Type B pancreatic cell (in vitro differentiated cells): ENCODE data around the gene ST8SIA6. TPM values are rescaled to one million over a fixed set of nuclear protein-coding genes. Genes with fewer than 3 reads are reported as not detected.

Experiments used
- DNase-seq: peaks from one replicate; pipeline ENCODE4 v3.0.0; 2021; ENCODE audit warnings: mixed read lengths; ENCODE audit not compliant: unreplicated experiment; ENCODE audit errors: extremely low spot score
- H3K27ac Mint-ChIP-seq: 2 replicates; pipeline ENCODE4 v1.8.0; 2021; ENCODE audit warnings: mild to moderate bottlenecking, mixed read lengths
- H3K27me3 Mint-ChIP-seq: 2 replicates; pipeline ENCODE4 v1.8.0; 2021; ENCODE audit warnings: mixed read lengths
- H3K36me3 Mint-ChIP-seq: 2 replicates; pipeline ENCODE4 v1.8.0; 2021; ENCODE audit warnings: mixed read lengths
- H3K4me1 Mint-ChIP-seq: one replicate; pipeline ENCODE4 v1.8.0; 2021; ENCODE audit warnings: mixed read lengths; ENCODE audit not compliant: unreplicated experiment
- H3K4me3 Mint-ChIP-seq: 2 replicates; pipeline ENCODE4 v1.8.0; 2021; ENCODE audit warnings: mild to moderate bottlenecking, mixed read lengths
- H3K9me3 Mint-ChIP-seq: 2 replicates; pipeline ENCODE4 v1.8.0; 2021; ENCODE audit warnings: mixed read lengths
- CTCF ChIP-seq: fragments of 200-600 bp; sonication (generic); conservative IDR thresholded peaks from 2 replicates; pipeline ENCODE4 v1.5.0; 2021; ENCODE audit warnings: antibody characterized with exemption, mild to moderate bottlenecking
- total RNA-seq: library from RNA; stranded (reverse); gene quantifications from 2 replicates; pipeline ENCODE4 v1.2.1, GENCODE V29; 2021; ENCODE audit warnings: low replicate concordance

Gene ST8SIA6
- total RNA-seq, 1 donor from 2014 or later = 1.8 TPM

GRCh38 chr10:17425584-17426262, 28.7 kb downstream of the ST8SIA6 start:
- no peaks in the 10 kb centered on the region for H3K36me3 Mint-ChIP-seq
- H3K4me1 Mint-ChIP-seq = peaks cover 11% of the 10 kb centered on the region
- H3K4me3 Mint-ChIP-seq = no peak overlapping the region
- H3K9me3 Mint-ChIP-seq = no peaks in the 10 kb centered on the region
- no peak for TF ChIP-seq CTCF
- peaks cover 9% of the 10 kb centered on the region for H3K27me3 Mint-ChIP-seq
- DNase-seq = no peak
- H3K27ac Mint-ChIP-seq = no peak overlapping the region

GRCh38 chr10:17423632-17424186, 30.7 kb downstream of the ST8SIA6 start:
- Mint-ChIP-seq H3K9me3 (no peaks in the 10 kb centered on the region), H3K4me1 (peaks cover 9% of the 10 kb centered on the region), H3K36me3 (no peaks in the 10 kb centered on the region), H3K27me3 (peaks cover 3% of the 10 kb centered on the region), H3K4me3 (no peak overlapping the region), H3K27ac (no peak overlapping the region)
- no peak for TF ChIP-seq CTCF
- no peak for DNase-seq

DNA sequence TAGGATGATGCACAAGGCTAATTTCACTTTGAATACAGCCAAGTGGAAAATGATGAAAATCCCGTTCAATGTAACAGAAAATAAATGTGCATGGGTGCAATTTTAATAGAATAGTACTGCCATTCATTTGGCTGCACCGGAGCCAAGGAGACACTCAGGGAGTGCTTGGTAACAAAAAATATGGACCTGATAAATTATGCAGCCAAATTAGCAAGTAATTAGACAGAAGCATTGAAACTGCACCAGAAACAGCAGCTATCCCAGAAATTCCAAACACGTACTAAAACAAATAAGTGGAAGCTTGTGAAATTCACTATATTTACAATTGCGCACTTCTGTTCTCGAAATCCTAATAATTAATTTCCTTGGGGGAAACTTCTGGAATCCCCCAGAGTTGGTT, 31.5 kb downstream of the ST8SIA6 start:
- H3K4me1 Mint-ChIP-seq = peaks cover 3% of the 10 kb centered on the region
- peaks cover 3% of the 10 kb centered on the region for H3K27me3 Mint-ChIP-seq
- H3K4me3 Mint-ChIP-seq = no peak overlapping the region
- DNase-seq = no peak
- H3K9me3 Mint-ChIP-seq = no peaks in the 10 kb centered on the region
- TF ChIP-seq CTCF = no peak
- H3K27ac Mint-ChIP-seq = no peak overlapping the region
- no peaks in the 10 kb centered on the region for H3K36me3 Mint-ChIP-seq

- H3K9me3 Mint-ChIP-seq = peaks cover 10% of the 10 kb centered on the region
Observed at GRCh38 chr10:17418249-17418648, 36.1 kb downstream of the ST8SIA6 start.

DNA sequence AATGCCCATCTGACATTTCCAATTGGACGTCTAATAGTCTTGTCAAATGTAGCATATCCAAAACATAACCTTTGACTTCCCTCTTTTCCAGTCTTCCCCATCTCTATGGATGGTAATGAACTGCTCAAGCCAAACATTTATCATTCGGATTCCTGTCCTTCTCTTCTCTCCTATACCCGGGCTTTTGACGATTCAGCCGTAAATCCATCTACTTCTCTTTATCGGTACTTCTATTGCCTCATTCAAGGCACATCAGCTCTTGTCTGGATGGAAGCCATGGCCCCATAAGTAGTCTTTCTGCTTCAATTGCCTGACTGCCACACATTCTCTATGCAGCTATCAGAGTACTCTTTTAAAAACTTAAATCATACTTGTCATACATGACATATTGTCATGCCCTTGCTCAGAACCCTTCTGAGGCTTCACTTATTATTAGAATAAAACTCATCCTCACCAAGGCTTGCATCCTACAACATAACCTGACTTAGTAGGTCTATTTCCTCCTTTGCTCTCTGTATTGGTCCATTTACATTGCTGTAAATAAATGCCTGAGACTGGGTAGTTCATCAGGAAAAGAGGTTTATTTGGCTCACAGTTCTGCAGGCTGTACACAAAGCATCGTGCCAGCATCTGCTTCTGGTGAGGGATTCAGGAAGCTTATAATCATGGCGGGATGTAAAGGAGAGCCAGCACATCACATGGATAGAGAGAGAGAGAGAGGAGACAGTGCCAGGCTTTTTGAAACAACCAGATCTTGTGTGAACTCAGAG, 37.8 kb downstream of the ST8SIA6 start:
- no peak for TF ChIP-seq CTCF
- Mint-ChIP-seq H3K27me3 (peaks cover 10% of the 10 kb centered on the region), H3K27ac (no peak overlapping the region), H3K9me3 (peaks cover 10% of the 10 kb centered on the region), H3K4me3 (no peak overlapping the region), H3K36me3 (peaks cover 4% of the 10 kb centered on the region), H3K4me1 (peaks cover 13% of the 10 kb centered on the region)
- DNase-seq = no peak

More at GRCh38 chr10:17418249-17418648, 36.1 kb downstream of the ST8SIA6 start:
- H3K4me3 Mint-ChIP-seq = no peak overlapping the region
- no peak for DNase-seq
- TF ChIP-seq CTCF = no peak
- H3K36me3 Mint-ChIP-seq = peaks cover 4% of the 10 kb centered on the region
- H3K4me1 Mint-ChIP-seq = peaks cover 13% of the 10 kb centered on the region
- no peak overlapping the region for H3K27ac Mint-ChIP-seq
- peaks cover 10% of the 10 kb centered on the region for H3K27me3 Mint-ChIP-seq
